Type B pancreatic cell (in vitro differentiated cells): ENCODE results near the gene RNU5D-1. TPM values are rescaled to one million over a fixed set of nuclear protein-coding genes. Genes with fewer than 3 reads are reported as not detected.
A peak's percentile ranks its signal among the peaks of the same experiment; 100 is the strongest.

Experiments
- DNase-seq: peaks from one replicate; pipeline ENCODE4 v3.0.0; 2021; ENCODE audit warnings: mixed read lengths; ENCODE audit not compliant: unreplicated experiment; ENCODE audit errors: extremely low spot score
- H3K27ac Mint-ChIP-seq: 2 replicates; pipeline ENCODE4 v1.8.0; 2021; ENCODE audit warnings: mild to moderate bottlenecking, mixed read lengths
- H3K27me3 Mint-ChIP-seq: 2 replicates; pipeline ENCODE4 v1.8.0; 2021; ENCODE audit warnings: mixed read lengths
- H3K36me3 Mint-ChIP-seq: 2 replicates; pipeline ENCODE4 v1.8.0; 2021; ENCODE audit warnings: mixed read lengths
- H3K4me1 Mint-ChIP-seq: one replicate; pipeline ENCODE4 v1.8.0; 2021; ENCODE audit warnings: mixed read lengths; ENCODE audit not compliant: unreplicated experiment
- H3K4me3 Mint-ChIP-seq: 2 replicates; pipeline ENCODE4 v1.8.0; 2021; ENCODE audit warnings: mild to moderate bottlenecking, mixed read lengths
- H3K9me3 Mint-ChIP-seq: 2 replicates; pipeline ENCODE4 v1.8.0; 2021; ENCODE audit warnings: mixed read lengths
- long read RNA-seq: library from polyadenylated mRNA; unstranded; transcript quantifications from one replicate; pipeline ENCODE4 v2.0.0, GENCODE V29; 2020
- total RNA-seq: library from RNA; stranded (reverse); gene quantifications from 2 replicates; pipeline ENCODE4 v1.2.1, GENCODE V29; 2021; ENCODE audit warnings: low replicate concordance
- TF ChIP-seq, protein P1 (sequence below): fragments of 200-600 bp; sonication (generic); conservative IDR thresholded peaks from 2 replicates; pipeline ENCODE4 v1.5.0; 2021; ENCODE audit warnings: antibody characterized with exemption, mild to moderate bottlenecking

RNU5D-1 gene
- total RNA-seq, result not detected in 2 replicates
- long read RNA-seq, result 0 reads

DNA sequence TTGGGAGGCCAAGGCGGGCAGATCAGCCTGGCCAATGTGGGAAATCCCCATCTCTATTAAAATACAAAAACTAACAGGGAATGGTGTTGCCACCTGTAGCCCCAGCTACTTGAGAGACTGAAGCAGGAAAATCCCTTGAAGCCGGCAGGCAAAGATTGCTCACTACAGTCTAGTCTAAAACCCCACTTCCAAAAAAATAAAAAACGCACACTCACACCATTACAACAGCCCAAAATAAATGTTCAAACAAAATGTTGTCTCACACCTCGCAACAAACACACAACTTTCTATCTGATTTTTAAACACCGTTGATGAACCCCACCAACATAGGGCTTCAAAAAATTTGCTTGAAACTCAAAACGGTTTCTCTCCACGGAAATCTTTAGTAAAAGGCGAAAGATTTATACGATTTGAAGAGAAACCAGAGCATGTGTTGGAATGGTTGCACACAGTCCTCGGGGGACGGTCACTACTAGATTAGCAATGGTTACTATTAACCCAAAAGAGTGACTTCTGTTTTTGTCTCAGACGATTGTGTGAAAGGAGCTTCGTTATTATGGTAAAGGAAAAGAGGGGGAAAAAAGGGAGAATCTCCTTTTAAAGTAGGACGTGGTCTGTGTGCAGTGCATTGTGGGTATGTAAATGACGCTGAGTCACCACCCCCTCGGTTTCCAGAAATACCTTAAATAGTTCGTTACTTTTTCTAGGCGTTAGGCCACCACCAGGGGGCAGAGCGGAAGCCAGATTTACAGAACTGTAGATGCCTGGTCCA is at the start of gene RNU5D-1:
RNU5D-1 (minus strand) TSS at position 430 of the 772 bp plus-strand sequence.
- peaks cover 5% of the 10 kb centered on the region for H3K27me3 Mint-ChIP-seq
- H3K36me3 Mint-ChIP-seq, result no peaks in the 10 kb centered on the region
- peak within 1 kb of the TSS; percentile 99 for H3K27ac Mint-ChIP-seq
- peak; percentile 84 for DNase-seq
- H3K4me3 Mint-ChIP-seq, result peak within 1 kb of the TSS; percentile 75
- H3K4me1 Mint-ChIP-seq, result peaks cover 10% of the 10 kb centered on the region
- TF ChIP-seq, protein P1, sequence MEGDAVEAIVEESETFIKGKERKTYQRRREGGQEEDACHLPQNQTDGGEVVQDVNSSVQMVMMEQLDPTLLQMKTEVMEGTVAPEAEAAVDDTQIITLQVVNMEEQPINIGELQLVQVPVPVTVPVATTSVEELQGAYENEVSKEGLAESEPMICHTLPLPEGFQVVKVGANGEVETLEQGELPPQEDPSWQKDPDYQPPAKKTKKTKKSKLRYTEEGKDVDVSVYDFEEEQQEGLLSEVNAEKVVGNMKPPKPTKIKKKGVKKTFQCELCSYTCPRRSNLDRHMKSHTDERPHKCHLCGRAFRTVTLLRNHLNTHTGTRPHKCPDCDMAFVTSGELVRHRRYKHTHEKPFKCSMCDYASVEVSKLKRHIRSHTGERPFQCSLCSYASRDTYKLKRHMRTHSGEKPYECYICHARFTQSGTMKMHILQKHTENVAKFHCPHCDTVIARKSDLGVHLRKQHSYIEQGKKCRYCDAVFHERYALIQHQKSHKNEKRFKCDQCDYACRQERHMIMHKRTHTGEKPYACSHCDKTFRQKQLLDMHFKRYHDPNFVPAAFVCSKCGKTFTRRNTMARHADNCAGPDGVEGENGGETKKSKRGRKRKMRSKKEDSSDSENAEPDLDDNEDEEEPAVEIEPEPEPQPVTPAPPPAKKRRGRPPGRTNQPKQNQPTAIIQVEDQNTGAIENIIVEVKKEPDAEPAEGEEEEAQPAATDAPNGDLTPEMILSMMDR, result peak; percentile 93
- peaks cover 4% of the 10 kb centered on the region for H3K9me3 Mint-ChIP-seq

DNA sequence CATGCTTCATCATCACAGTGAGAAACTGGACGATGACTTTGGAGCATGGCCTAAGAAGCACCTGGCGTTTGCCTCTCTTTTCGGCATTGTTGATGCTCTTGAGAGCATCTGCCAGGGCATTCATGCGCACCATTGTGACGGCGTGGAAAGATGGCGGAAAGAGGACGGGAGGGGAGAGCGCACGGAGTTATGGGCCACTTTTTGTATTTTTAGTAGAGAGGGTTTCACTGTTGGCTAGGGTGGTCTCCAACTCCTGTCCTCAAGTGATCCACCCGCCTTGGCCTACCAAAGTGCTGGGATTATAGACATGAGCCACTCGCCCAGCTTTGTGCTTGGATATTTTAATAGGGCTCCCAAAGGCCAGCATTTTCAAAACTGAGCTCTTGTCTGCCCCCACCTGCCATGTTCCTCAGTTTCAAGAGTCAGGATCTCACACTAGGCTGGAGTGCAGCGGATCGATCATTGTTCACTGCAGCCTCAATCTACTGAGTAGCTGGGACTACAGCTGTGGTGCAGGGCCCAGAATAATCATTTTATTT is 49.7 kb upstream of the RNU5D-1 start:
- DNase-seq, result no peak
- Mint-ChIP-seq H3K4me1 (peaks cover 38% of the 10 kb centered on the region), H3K9me3 (no peaks in the 10 kb centered on the region), H3K4me3 (no peak overlapping the region), H3K27me3 (no peaks in the 10 kb centered on the region), H3K36me3 (peaks cover 34% of the 10 kb centered on the region), H3K27ac (peak overlapping the region; percentile 77)
- TF ChIP-seq, protein P1, result no peak

DNA sequence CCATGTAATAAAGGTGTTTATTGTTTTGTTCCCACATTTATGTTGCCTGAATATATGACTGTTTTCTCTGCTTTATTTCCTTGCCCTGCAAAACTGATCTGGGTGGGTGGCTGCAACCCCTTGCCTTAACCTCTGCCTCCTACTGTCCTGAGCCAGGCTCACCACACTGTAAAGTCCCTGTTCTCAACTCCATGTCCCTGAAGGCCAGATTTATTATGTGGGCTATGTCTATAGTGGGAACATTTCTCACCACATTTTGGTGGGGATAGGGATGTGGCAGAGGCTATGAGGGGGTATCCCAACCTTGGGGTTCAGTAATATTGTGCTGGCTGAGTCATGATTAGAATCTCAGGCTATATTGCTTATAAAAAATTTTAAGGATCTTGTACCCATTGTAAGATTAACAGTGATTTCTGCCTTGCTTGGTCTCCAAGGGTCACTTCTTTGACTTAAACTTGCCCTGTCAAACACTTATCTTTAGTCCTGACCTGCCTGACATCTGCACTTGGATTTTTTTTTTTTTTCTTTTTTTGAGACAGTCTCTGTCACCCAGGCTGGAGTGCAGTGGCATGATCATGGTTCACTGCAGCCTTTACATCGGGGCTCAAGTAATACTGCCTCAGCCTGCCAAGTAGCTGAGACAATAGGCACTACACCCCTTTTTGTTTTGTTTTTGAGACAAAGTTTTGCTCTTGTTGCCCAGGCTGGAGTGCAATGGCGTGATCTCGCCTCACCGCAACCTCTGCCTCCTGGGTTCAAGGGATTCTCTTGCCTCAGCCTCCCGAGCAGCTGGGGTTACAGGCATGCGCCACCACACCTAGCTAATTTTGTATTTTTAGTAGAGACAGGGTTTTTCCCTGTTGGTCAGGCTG is 48.0 kb upstream of the RNU5D-1 start:
- Mint-ChIP-seq H3K27me3 (no peaks in the 10 kb centered on the region), H3K4me3 (peak overlapping the region; percentile 76), H3K36me3 (peaks cover 34% of the 10 kb centered on the region), H3K9me3 (no peaks in the 10 kb centered on the region), H3K4me1 (peaks cover 38% of the 10 kb centered on the region), H3K27ac (peak overlapping the region; percentile 82)
- TF ChIP-seq, protein P1, result no peak
- DNase-seq, result no peak

DNA sequence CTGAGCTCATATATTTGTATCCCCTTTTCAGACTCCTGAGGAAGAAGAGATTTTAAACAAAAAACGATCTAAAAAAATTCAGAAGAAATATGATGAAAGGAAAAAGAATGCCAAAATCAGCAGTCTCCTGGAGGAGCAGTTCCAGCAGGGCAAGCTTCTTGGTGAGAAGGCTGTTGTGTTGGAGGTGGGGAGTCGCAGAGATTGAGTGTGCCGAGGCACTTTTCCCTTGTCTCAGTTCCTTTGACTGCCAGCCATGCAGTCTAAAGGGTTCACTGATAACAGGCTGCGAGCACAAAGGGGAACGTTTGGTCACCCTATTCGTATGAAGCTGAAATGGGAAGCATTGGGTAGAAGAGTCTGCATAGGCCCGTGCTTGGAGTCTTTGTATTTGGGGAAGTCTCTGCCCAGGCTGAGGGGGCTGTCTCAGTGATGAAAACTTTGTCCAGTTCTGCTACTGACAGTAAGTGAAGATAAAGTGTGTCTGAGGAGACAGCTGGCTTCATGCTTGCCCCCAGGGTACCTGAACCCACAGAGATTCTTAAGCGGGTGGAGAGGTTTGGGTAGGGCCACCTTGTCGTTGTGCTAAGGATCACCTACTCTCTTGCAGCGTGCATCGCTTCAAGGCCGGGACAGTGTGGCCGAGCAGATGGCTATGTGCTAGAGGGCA is 47.1 kb upstream of the RNU5D-1 start:
- DNase-seq, result no peak
- Mint-ChIP-seq H3K4me1 (peaks cover 32% of the 10 kb centered on the region), H3K9me3 (no peaks in the 10 kb centered on the region), H3K27ac (peak overlapping the region; percentile 82), H3K4me3 (peak overlapping the region; percentile 97), H3K27me3 (no peaks in the 10 kb centered on the region), H3K36me3 (peaks cover 34% of the 10 kb centered on the region)
- TF ChIP-seq, protein P1, result no peak

DNA sequence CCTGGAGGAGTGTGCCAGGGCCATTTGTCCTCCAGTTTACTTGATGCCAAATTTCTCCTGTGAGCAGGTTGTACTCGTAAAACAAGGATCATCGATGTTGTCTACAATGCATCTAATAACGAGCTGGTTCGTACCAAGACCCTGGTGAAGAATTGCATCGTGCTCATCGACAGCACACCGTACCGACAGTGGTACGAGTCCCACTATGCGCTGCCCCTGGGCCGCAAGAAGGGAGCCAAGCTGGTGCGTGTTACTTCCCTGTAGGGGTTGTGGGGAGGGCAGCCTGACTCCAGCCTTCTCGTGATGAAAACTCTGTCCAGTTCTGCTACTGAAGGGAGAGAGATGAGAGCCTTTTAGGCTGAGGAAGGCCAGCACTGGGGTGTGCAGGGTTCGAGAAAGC is 46.6 kb upstream of the RNU5D-1 start:
- Mint-ChIP-seq H3K4me3 (peak overlapping the region; percentile 97), H3K9me3 (no peaks in the 10 kb centered on the region), H3K27ac (peak overlapping the region; percentile 82), H3K36me3 (peaks cover 34% of the 10 kb centered on the region), H3K4me1 (peaks cover 31% of the 10 kb centered on the region), H3K27me3 (no peaks in the 10 kb centered on the region)
- DNase-seq, result no peak
- TF ChIP-seq, protein P1, result no peak
